AG04450 (cell line): ENCODE data around the gene TUBA3E. TPM values are rescaled to one million over a fixed set of nuclear protein-coding genes. Genes with fewer than 3 reads are reported as not detected.
"Not testable (repeated sequence)": the region's sequence is repeated elsewhere in the genome, so short reads cannot be mapped to it uniquely, and the experiment has no call there.

ENCODE experiments used
- CTCF ChIA-PET: fragments of 300-600, 350-600 bp; formaldehyde crosslinking; extraction: SDS; loops from one replicate; lab custom pipeline; 2022; ENCODE audit warnings: antibody characterized with exemption, inconsistent platforms; lab: Charles Lee
- POLR2A ChIA-PET: fragments of 350-600 bp; formaldehyde crosslinking; extraction: SDS; loops from one replicate; lab custom pipeline; 2021; ENCODE audit warnings: antibody characterized with exemption, inconsistent platforms; lab: Yijun Ruan, JAX
- DNase-seq: peaks from one replicate; pipeline ENCODE4 v3.0.0-alpha.2; 2011; ENCODE audit warnings: low read depth, low spot score
- H3K27ac ChIP-seq: one replicate; pipeline ENCODE4 v1.5.1; 2012; ENCODE audit warnings: low read depth, low read length, control low read depth
- H3K27me3 ChIP-seq: one replicate; pipeline ENCODE4 v1.6.0; 2012; ENCODE audit warnings: low read length; ENCODE audit not compliant: control insufficient read depth, insufficient read depth
- H3K4me3 ChIP-seq: 2 replicates; pipeline ENCODE4 v1.5.1; 2011; ENCODE audit warnings: mild to moderate bottlenecking, low read depth, low read length, control low read depth
- H3K9me3 ChIP-seq: 2 replicates; pipeline ENCODE4 v1.5.1; 2012; ENCODE audit warnings: low read length; ENCODE audit not compliant: control insufficient read depth, insufficient read depth
- CTCF ChIP-seq: IDR thresholded peaks from 2 replicates; pipeline ENCODE4 v1.5.1; 2011; ENCODE audit warnings: low read depth, low read length, control low read depth, inconsistent platforms
- polyA plus RNA-seq: library from polyadenylated mRNA; depleted of rRNA; stranded (reverse); fragments of >200 nt; gene quantifications from 2 replicates; pipeline ENCODE4 v1.2.3, GENCODE V29; 2011; rRNA removed

The TUBA3E gene
- polyA plus RNA-seq, 1 experiment: not detected

GRCh38 chr2:130150181-130151144 is 47.8 kb downstream of the TUBA3E start:
- Histone ChIP-seq H3K4me3 (no peak overlapping the region), H3K27me3 (no peaks in the 10 kb centered on the region), H3K9me3 (no peaks in the 10 kb centered on the region), H3K27ac (no peak overlapping the region)
- CTCF ChIA-PET: no interaction called here
- POLR2A ChIA-PET: interaction anchor here (1.0 kb wide), 1 partner anchor 31 kb away, joined by 3 read pairs; the partner anchor contains the start of gene SMPD4
- TF ChIP-seq CTCF: no peak
- no peak for DNase-seq

GRCh38 chr2:130148515-130148914 is 49.7 kb downstream of the TUBA3E start:
- H3K9me3 ChIP-seq, POLR2A ChIA-PET, H3K27ac ChIP-seq, CTCF ChIA-PET, H3K27me3 ChIP-seq, DNase-seq, H3K4me3 ChIP-seq: not testable (repeated sequence)

- CTCF ChIA-PET: not testable (repeated sequence)
These were observed 53.2 kb downstream of the TUBA3E start, which contains the start of gene CCDC74B for GRCh38 chr2:130145006-130145414. TSS of gene CCDC74B (minus strand) at chr2:130145112. CDS start at chr2:130144996, 116 bp downstream.

GRCh38 chr2:130143266-130144039 is 54.8 kb downstream of the TUBA3E start:
- DNase-seq, POLR2A ChIA-PET, CTCF ChIA-PET, H3K27ac ChIP-seq, H3K27me3 ChIP-seq, H3K9me3 ChIP-seq: not testable (repeated sequence)
- H3K4me3 ChIP-seq: peak overlapping the region; percentile 36; the same call in 1 of the 2 replicates

More at GRCh38 chr2:130145006-130145414, 53.2 kb downstream of the TUBA3E start, which contains the start of gene CCDC74B:
- H3K27me3 ChIP-seq, DNase-seq, H3K27ac ChIP-seq, H3K9me3 ChIP-seq: not testable (repeated sequence)
- peak within 1 kb of the TSS; percentile 47 for H3K4me3 ChIP-seq
- POLR2A ChIA-PET: interaction anchor here (0.6 to 1.0 kb wide), 2 partner anchors 37 to 48 kb away, joined by 3 read pairs; partner anchors contain the start of gene SMPD4

- H3K4me3 ChIP-seq, DNase-seq, H3K9me3 ChIP-seq, CTCF ChIA-PET, H3K27me3 ChIP-seq, POLR2A ChIA-PET, H3K27ac ChIP-seq: not testable (repeated sequence)
These were observed 55.6 kb downstream of the TUBA3E start for GRCh38 chr2:130142396-130143265.

Other genes with a start within 250 kb of the TUBA3E start
- gene RAB6C, start 218.8 kb downstream of the TUBA3E start, polyA plus RNA-seq: not detected in 2 replicates
- gene POTEF, start 69.2 kb downstream of the TUBA3E start, polyA plus RNA-seq: not detected in 2 replicates
- gene CCDC74B, start 53.3 kb downstream of the TUBA3E start, polyA plus RNA-seq: 3.8 and 4.2 TPM in 2 replicates
- gene SMPD4, start 16.8 kb downstream of the TUBA3E start, polyA plus RNA-seq: 29.5 and 29.6 TPM in 2 replicates
- gene MZT2B, start 16.2 kb downstream of the TUBA3E start, polyA plus RNA-seq: 76.7 and 101 TPM in 2 replicates
- gene IMP4, start 144.5 kb upstream of the TUBA3E start, polyA plus RNA-seq: 51.0 and 79.5 TPM in 2 replicates
- 10.1 and 11.6 TPM in 2 replicates for gene PTPN18, start 157.6 kb upstream of the TUBA3E start, polyA plus RNA-seq